ENCODE results near the gene ADARB1. TPM values are rescaled to one million over a fixed set of nuclear protein-coding genes. Genes with fewer than 3 reads are reported as not detected.
A peak's percentile ranks its signal among the peaks of the same experiment; 100 is the strongest.

ADARB1 gene
- polyA plus RNA-seq, 3 donors from 2014 or later, result 3.0 to 4.5 (median 3.4) TPM

DNA sequence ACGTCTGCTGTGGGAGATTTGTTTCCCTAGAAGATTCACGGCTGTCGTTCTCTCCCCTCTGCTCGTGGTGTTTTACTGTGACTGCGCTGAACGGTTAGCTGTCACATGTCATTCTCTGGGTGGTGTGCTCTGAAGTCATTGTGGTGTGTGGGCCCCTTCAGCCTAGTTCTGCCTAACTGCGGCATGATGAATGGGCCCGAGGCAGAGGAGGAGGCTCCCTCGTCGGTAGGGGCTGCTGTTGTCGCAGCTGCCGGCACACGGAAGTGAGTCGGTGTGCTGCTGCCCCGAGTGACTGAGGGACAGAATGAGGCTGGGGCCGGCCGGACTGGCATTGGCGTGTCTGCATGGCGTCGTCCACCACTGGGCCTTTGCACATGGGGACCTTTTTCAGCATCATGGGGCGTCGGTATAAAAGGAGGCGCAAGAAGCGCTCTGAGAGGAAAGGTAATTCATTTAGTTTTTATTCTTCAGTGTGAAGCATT, 77.9 kb downstream of the ADARB1 start:
- DNase-seq, result peak; percentile 56 to 68 (median 65)
- Mint-ChIP-seq H3K4me3 (peak overlapping the region; percentile 64 to 84 (median 66)), H3K9me3 (no peaks in the 10 kb centered on the region), H3K27me3 (ENCODE audit: low read depth in 3 of 3) (peaks cover 0 to 7% (median 2%) of the 10 kb centered on the region in 3 donors), H3K4me1 (peaks cover 27% of the 10 kb centered on the region in 2 donors), H3K36me3 (peaks cover 0 to 4% (median 0%) of the 10 kb centered on the region in 3 donors), H3K27ac (peak overlapping the region; percentile 12 to 85 (median 78))

DNA sequence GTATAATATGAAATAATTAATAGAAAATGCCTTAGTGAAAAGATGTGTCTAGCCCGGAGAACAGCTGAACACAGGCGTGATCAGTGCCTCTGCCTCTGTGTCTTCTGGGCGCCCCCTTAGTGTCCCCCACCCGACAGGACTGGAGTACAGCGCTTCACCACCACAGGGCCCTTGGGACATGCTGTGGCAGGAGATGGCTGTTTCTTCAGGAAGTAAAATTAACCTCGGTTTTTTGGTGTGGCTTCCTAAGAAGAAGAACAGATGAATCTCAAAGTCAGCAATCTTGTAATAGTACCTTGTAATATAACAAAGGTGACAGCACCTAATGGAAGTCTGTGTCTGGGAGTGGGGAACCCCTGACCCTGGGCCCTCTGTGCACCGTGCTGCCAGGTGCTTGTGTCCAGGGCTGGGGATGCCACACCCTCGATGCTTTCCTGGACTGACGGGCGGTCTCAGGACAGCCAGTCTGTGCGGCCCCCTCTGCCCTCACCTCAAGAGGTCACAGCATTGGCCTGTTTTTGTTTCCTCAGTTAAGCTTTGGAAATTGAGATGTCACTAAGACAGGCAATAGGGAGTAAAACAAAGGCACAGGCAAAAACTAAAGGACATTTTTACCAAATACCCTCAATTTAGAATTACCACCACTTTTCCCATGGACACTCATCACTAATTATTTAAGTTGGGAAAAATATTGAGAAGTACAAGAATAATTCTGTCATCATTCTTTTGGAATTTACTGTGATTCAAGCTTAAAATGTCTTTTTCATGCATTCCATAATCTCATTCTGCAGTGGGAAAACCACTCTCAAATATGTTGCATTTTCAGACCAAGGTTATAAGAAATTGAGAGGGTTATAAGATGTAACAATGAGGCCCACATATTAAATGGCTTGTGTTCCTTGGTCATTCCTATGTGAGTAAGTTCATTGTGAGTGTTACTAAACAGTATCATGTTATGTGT, 79.3 kb downstream of the ADARB1 start:
- Mint-ChIP-seq H3K27ac (no peak overlapping the region), H3K4me3 (peak overlapping the region in 3 of 5 donors; percentile 13 to 22 (median 14)), H3K27me3 (ENCODE audit: low read depth in 3 of 3) (peaks cover 0 to 4% (median 2%) of the 10 kb centered on the region in 3 donors), H3K36me3 (peaks cover 0 to 5% (median 0%) of the 10 kb centered on the region in 3 donors), H3K4me1 (peaks cover 27% of the 10 kb centered on the region in 2 donors), H3K9me3 (no peaks in the 10 kb centered on the region)
- no peak for DNase-seq

DNA sequence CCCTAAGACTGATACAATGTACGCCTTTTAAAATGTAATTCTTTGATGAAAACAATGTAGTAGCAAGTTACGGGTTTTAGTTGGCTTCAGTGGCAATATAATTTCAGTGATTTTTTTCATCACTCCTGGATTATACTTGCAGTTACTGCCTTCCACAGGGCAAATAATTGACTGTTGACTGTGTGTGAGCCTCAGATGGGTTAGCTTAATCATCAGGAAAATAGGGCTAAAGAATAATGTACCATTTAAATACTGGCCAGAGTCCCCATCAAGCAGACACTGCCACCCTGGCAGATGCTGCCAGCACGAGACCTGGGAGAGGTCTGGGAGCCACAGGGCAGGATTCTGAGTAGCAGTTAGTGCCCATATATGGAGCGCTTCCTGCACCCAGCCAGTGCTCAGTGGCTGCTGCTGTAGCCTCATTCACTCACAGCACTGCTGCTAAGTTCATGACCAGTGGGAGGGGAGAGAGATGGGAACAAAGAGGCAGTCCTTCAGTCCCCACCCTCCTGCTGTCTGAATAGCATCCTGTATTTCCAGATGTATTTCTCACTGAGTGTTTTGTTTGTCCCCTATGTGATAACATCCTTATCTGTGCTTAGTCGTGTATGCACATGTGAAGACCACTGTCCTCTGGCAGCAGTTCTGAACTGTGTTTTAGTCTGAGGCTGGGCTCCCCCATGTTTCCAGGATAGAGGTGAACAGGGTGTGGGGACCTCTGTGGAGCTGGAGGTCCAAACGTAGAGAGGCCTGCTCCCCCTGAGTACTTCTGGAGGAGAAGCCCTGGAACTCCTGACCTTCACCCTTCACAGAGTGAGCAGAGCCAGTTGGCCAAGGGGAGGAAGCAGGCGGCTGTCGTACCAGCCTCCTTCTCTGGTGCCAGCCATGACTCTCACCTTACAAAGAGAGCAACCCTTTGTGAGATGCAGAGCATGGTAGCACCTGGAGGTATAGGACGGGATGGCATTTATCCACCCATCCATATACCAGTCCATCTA, 80.4 kb downstream of the ADARB1 start:
- Mint-ChIP-seq H3K27ac (no peak overlapping the region), H3K27me3 (ENCODE audit: low read depth in 3 of 3) (peaks cover 0 to 4% (median 2%) of the 10 kb centered on the region in 3 donors), H3K4me3 (no peak overlapping the region), H3K36me3 (peaks cover 0 to 7% (median 0%) of the 10 kb centered on the region in 3 donors), H3K9me3 (no peaks in the 10 kb centered on the region), H3K4me1 (peaks cover 27% of the 10 kb centered on the region in 2 donors)
- DNase-seq, result no peak

DNA sequence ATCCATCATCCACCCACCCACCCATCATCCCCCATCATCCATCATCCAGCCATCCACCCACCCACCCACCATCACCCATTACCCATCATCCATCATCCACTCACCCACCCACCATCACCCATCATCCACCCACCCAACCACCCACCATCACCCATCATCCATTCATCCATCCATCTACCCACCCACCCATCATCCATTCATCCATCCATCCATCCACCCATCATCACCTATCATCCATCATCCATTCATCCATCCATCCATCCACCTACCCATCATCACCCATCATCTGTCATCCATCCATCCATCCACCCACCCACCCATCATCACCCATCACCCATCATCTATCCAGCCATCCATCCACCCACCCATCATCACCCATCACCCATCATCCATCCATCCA, 81.5 kb downstream of the ADARB1 start:
- H3K27ac Mint-ChIP-seq, result no peak overlapping the region
- peaks cover 27% of the 10 kb centered on the region in 2 donors for H3K4me1 Mint-ChIP-seq

DNA sequence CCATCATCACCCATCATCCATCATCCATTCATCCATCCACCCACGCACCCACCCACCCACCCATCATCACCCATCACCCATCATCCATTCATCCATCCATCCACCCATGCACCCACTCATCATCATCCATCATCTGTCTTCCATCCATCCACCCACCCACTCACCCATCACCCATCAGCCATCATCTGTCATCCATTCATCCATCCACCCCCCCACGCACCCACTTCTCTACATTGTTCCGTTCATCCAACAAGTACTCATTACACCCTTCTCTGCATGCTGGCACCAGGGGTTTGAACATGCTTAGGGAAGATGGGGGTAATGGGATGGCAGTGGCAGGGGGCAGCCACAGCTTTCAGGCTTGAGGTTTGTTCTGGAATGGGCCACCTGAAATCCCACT, 82.1 kb downstream of the ADARB1 start:
- DNase-seq, result no peak
- Mint-ChIP-seq H3K27me3 (ENCODE audit: low read depth in 3 of 3) (peaks cover 0 to 4% (median 2%) of the 10 kb centered on the region in 3 donors), H3K4me3 (no peak overlapping the region), H3K27ac (no peak overlapping the region), H3K4me1 (peaks cover 26 to 27% of the 10 kb centered on the region in 2 donors), H3K36me3 (peaks cover 0 to 10% (median 0%) of the 10 kb centered on the region in 3 donors), H3K9me3 (no peaks in the 10 kb centered on the region)

More for the DNA sequence above, 81.5 kb downstream of the ADARB1 start:
- Mint-ChIP-seq H3K27me3 (ENCODE audit: low read depth in 3 of 3) (peaks cover 0 to 4% (median 2%) of the 10 kb centered on the region in 3 donors), H3K9me3 (no peaks in the 10 kb centered on the region), H3K4me3 (no peak overlapping the region), H3K36me3 (peaks cover 0 to 10% (median 0%) of the 10 kb centered on the region in 3 donors)
- no peak for DNase-seq

DNA sequence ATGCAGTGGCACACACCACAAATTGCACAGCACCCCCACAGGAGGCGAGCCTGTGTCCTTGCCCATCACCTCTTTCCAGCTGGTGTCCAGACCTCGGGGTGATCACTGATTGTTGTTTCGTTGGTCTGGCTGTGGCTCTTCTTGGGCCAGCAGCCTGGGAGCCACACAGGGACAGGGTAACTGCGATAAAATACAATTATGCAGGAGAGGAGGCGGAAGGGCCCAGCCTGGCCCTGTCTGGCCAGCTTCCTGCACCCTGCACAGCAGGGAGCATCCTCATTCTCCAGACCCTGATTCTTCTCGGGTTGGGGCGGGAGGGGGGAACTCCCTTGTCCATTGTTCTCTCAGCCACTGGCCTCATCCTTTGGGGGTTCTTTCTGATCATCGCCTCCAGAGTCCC, 83.6 kb downstream of the ADARB1 start:
- no peak for DNase-seq
- Mint-ChIP-seq H3K27ac (no peak overlapping the region), H3K9me3 (no peaks in the 10 kb centered on the region), H3K27me3 (ENCODE audit: low read depth in 3 of 3) (peaks cover 0 to 4% (median 2%) of the 10 kb centered on the region in 3 donors), H3K4me3 (no peak overlapping the region), H3K36me3 (peaks cover 0 to 10% (median 0%) of the 10 kb centered on the region in 3 donors), H3K4me1 (peaks cover 11 to 14% of the 10 kb centered on the region in 2 donors)

DNA sequence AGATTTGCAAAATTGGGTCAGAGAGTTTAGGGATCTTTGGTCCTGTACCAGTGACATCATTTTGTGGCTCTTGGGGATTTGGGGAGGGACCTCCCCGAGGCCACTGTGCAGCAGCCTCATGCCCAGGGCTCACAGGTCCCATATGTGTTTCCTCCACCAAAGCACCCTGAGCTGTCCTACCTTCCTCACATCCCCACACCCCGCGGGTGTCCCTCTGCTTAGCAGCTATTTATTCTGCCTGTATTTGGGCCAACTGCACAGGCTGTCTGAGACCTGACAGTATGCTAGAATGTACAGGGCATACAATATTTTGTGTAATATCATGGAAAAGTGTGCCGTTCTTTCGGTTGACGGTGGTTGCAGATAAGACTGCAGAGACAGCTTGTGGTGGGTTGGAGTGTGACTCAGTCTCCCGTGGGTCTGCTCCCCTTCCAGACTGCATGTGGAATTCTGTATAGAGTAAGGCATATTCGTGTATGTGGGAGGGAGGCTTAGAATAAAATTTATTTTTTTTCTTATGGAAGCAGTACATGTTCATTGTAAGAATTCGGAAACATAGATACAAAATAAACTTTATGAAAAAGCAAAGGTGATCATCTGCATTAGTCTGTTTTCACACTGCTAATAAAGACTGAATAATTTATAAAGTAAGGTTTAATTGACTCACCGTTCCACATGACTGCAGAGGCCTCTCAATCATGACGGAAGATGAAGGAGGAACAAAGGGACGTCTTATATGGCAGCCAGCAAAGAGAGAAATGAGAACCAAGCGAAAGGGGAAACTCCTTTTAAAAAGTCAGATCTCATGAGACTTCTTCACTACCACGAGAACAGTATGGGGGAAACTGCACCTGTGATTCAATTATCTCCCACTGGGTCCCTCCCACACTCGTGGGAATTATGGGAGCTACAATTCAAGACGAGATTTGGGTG, 84.4 kb downstream of the ADARB1 start:
- Mint-ChIP-seq H3K27ac (no peak overlapping the region), H3K9me3 (no peaks in the 10 kb centered on the region), H3K27me3 (ENCODE audit: low read depth in 3 of 3) (peaks cover 0 to 4% (median 2%) of the 10 kb centered on the region in 3 donors), H3K4me1 (peaks cover 3 to 6% of the 10 kb centered on the region in 2 donors), H3K36me3 (peaks cover 0 to 10% (median 0%) of the 10 kb centered on the region in 3 donors), H3K4me3 (no peak overlapping the region)
- DNase-seq, result no peak

DNA sequence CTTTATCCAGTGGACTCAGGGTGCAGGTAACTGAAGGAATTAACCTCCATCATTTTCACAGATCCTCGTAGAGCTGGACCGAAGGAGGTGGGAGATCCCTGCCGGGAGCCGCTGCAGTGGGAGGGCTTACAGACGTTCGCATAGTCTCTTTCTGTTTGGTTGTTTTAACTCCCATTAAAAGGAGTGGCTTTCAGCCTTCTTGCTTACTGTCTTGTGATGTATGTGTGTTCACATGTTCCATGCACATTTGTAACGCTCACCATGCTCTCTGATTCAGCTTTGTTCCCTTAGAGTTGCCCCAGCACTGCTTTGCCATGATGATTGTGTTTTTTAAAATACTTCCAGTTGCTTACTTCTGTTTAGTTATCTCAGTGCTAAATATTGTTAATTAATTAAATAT, 85.8 kb downstream of the ADARB1 start:
- Mint-ChIP-seq H3K9me3 (no peaks in the 10 kb centered on the region), H3K4me1 (no peaks in the 10 kb centered on the region), H3K36me3 (peaks cover 0 to 10% (median 0%) of the 10 kb centered on the region in 3 donors), H3K4me3 (no peak overlapping the region), H3K27ac (no peak overlapping the region), H3K27me3 (ENCODE audit: low read depth in 3 of 3) (peaks cover 0 to 2% (median 0%) of the 10 kb centered on the region in 3 donors)
- no peak for DNase-seq

DNA sequence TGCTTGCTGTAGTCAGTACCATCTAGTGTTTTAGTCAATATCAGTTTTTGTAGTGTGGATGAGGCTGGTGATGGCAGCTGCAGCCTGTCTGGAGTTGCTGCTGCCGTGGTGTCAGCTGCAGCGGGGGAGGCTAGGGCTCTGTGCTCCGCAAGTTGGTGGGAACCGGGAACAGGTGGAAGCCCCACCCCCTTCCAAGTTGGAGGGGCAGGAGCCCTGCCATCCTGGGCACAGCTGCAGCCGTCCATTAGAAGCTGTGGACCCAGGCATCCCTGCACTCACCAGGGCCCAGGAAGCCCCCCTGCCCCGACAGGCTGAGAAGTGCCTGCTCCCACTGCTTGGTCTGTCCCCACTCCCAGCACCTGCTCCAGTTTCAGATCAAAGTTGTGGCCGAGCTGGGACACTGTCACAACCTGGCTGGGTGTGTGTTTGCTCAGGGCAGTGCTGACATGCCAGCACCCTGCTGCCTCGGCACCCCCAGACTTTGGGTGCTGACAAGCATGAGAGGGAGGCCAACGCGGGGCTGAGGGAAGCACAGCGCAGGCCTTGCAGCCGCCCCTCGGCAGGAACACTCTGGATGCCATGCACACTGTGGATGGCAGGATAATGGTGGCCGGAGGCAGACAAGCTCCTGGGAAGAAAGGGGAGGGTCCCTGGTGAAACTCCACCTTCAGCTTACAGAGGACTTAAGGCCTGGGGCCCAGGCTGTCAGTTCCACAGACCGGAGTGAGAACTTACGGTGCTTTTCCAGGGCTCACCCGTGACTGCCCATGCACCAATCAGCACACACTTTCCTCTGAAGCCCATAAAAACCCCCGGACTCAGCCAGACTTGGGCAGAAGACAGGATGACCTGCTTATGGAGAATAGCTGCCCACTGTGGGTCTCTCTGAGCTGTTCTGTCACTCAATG, 86.9 kb downstream of the ADARB1 start:
- H3K27me3 Mint-ChIP-seq (ENCODE audit: low read depth in 3 of 3), result peaks cover 0 to 2% (median 0%) of the 10 kb centered on the region in 3 donors
- no peaks in the 10 kb centered on the region for H3K9me3 Mint-ChIP-seq
- no peak for DNase-seq
- no peak overlapping the region for H3K27ac Mint-ChIP-seq
- H3K4me3 Mint-ChIP-seq, result no peak overlapping the region
- no peaks in the 10 kb centered on the region for H3K4me1 Mint-ChIP-seq
- H3K36me3 Mint-ChIP-seq, result peaks cover 0 to 6% (median 0%) of the 10 kb centered on the region in 3 donors

DNA sequence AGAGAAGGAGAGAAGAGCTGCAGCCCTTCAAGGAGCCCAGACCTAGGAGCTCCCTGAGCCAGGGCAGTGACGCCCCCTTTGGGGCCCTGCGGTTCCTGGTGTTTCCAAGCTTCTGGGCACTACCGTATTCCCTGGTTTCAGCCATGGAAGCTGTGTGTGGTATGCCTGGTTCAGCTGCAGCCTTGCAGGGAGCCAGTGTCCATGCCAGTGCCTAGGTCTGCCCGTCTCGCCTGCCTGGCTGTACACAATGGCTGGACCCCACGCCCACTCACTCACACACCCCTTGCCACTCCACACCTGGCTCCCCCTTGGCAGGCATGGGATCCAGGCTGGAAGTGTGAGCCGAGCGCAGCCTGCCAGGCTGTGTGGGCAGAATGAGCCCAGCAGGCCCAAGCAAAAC, 87.7 kb downstream of the ADARB1 start:
- DNase-seq, result no peak
- Mint-ChIP-seq H3K36me3 (peaks cover 0 to 6% (median 0%) of the 10 kb centered on the region in 3 donors), H3K27ac (no peak overlapping the region), H3K27me3 (ENCODE audit: low read depth in 3 of 3) (no peaks in the 10 kb centered on the region), H3K4me3 (no peak overlapping the region), H3K4me1 (no peaks in the 10 kb centered on the region), H3K9me3 (no peaks in the 10 kb centered on the region)

DNA sequence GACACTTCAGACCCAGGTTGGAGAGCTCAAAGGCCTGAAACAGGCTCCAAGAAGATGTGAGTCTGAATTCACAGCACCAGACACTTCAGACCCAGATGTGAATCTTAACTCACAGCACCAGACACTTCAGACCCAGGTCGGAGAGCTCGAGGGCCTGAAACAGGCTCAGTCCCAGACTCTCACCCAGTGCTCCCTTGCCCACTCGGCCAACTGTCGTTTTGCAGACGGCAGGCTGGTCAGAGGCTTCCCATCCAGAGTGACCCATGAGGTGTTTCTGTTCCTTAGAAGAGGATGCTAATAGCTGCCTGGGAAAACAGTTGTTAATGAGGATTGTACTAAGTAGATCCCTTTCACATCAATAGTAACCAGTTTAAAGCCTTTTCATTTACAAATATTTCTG, 88.4 kb downstream of the ADARB1 start:
- no peak overlapping the region for H3K4me3 Mint-ChIP-seq
- H3K27me3 Mint-ChIP-seq (ENCODE audit: low read depth in 3 of 3), result no peaks in the 10 kb centered on the region
- H3K27ac Mint-ChIP-seq, result no peak overlapping the region
- no peaks in the 10 kb centered on the region for H3K4me1 Mint-ChIP-seq
- no peak for DNase-seq
- H3K36me3 Mint-ChIP-seq, result peaks cover 0 to 6% (median 0%) of the 10 kb centered on the region in 3 donors
- no peaks in the 10 kb centered on the region for H3K9me3 Mint-ChIP-seq

Data from immature natural killer cell (primary cell).